DMS79 (cell line): ENCODE measurements around the gene SPHK2.
A peak's percentile ranks its signal among the peaks of the same experiment; 100 is the strongest.
"Not testable (repeated sequence)": the region's sequence is repeated elsewhere in the genome, so short reads cannot be mapped to it uniquely, and the experiment has no call there.

Source experiments
- DNase-seq: peaks from one replicate; lab custom pipeline; 2025; lab: John Stamatoyannopoulos, UW

SPHK2 gene, protein sequence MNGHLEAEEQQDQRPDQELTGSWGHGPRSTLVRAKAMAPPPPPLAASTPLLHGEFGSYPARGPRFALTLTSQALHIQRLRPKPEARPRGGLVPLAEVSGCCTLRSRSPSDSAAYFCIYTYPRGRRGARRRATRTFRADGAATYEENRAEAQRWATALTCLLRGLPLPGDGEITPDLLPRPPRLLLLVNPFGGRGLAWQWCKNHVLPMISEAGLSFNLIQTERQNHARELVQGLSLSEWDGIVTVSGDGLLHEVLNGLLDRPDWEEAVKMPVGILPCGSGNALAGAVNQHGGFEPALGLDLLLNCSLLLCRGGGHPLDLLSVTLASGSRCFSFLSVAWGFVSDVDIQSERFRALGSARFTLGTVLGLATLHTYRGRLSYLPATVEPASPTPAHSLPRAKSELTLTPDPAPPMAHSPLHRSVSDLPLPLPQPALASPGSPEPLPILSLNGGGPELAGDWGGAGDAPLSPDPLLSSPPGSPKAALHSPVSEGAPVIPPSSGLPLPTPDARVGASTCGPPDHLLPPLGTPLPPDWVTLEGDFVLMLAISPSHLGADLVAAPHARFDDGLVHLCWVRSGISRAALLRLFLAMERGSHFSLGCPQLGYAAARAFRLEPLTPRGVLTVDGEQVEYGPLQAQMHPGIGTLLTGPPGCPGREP

DNA sequence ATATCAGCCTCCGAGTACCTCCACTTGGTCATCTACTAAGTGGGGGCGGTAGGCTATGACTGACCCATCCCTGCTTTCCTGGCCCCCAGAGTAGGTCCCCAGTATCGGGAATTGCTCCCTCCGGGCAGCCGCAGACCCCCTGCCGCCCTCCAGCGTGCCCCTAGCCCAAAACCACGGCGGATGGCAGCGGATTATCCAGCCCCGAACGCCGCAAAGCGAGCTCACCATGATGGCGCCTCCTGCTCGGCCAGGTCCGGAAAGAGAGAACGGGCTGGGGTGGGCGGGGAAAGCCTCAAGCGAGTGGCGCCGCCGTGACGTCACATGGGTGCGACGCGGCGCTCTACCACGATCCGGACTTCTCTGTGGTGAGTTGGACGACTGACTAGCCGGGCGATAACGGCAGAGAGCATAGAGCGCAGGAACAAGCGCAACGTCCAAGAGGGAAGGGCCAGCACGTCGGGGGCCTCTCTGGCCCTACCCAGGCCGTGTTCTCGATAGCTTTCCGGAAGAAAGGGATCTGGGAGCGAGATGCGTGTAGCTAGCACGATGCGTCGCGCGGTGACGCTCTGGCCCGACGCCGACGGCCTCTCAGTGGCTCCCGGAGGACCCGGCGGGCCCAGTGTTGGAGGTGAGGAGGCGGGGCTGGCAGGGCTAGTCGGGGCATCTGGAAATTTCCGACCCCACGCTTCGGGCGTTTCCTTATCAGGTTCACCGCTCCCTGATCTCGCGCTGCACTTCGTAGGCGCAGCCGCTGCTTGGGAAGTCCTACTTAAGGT lies at the start of gene SPHK2, which contains the start of gene RPL18:
TSS of gene SPHK2 (plus strand) at position 591 of the 776 bp plus-strand sequence. CDS start 1,009 bp downstream, outside the sequence.
TSS of gene RPL18 (minus strand) at position 263 of the 776 bp plus-strand sequence. CDS start at position 228, 35 bp downstream.
- peak; percentile 97 for DNase-seq

DNA sequence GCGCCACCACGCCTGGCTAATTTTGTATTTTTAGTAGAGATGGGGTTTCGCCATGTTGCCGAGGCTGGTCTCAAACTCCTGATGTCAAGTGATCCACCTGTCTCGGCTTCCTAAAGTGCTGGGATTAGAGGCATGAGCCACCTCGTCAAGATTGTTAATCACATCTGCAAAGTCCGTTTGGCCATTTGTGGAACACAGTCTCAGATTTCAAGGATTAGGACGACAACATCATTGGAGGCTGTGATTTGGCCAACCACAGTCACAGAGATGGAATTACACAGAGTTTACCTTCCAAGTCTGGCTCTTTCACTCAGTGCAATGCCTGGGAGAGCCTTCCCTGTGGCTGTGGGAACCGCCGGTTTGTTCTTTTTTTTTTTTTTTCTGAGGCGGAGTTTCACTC lies 49.5 kb upstream of the SPHK2 start:
- DNase-seq: no peak

DNA sequence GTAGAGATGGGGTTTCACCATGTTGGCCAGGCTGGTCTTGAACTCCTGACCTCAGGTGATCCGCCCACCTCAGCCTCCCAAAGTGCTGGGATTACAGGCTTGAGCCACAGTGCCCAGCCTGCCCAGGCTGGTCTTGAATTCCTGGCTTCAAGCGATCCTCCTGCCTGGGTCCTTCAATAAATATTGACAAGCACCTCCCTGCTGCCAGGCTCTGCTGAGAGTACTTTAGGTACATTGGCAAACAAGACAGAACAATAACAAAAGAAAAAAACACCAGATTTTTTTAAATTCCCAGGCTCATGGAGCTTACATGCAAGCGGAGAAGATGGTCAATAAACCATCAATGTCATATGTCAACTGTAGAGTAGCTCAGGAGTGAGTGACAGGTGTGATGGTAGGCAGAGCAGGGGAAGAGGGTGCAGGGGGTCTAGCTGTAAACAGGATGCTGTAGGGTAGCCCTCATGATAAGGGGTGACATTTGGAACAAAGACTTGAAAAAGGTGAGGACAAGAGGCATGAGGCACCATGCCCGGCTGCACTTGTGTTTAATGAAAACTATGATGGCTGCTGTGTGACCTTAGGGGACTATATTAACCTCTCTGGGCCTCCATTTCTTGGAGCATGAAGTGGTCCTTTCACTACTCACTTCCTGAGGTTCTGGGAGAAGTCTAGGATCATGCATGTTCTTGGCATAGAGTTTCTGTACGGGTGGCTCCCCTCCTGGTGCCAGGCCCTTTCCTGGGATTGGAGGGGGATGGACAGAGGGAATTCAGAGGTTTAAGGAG lies 47.7 kb upstream of the SPHK2 start:
- DNase-seq: peak; percentile 8

DNA sequence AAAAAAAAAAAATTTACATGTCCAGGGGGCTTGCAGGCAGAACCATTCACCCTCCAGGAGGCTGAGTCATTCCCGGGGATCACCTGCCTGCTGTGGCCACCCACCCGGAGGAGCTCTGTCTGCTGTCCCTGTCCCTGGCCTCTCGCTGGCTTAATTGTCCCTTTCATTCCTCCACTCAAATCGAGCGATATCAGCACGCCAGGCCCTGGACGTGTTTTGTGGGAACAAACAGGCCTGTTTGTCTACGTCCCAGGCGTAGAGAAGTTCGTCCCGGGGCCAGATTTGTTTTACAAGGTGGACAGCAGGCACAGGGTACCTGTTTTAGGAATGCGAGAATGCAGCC lies 46.2 kb upstream of the SPHK2 start:
- no peak for DNase-seq

DNA sequence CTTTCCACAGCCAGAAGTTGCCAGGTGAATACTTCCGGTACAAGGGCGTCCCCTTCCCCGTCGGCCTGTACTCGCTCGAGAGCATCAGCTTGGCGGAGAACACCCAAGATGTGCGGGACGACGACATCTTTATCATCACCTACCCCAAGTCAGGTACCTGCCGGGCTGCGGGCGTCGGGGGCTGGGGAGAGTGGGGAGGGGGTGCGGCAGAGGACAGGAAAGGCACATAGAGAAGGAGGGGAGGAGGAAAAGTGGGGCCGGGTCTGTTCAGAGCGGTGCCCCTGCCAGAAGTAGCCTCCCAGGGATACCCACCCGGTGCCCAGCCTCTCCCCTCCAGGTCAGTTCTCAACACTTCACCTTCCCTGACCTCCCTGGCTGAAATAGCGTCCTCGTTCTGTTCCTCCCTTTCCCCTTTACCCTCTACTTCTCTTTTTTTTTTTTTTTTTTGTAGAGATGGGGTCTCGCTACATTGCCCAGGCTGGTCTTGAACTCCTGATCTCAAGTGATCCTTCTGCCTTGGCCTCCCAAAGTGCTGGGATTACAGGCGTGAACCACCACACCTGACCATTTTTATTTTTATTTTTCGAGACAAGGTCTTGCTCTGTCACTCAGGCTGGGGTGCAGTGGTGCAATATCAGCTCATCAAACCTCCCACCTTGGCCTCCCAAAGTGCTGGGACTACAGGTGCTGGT lies 43.2 kb upstream of the SPHK2 start:
- no peak for DNase-seq

DNA sequence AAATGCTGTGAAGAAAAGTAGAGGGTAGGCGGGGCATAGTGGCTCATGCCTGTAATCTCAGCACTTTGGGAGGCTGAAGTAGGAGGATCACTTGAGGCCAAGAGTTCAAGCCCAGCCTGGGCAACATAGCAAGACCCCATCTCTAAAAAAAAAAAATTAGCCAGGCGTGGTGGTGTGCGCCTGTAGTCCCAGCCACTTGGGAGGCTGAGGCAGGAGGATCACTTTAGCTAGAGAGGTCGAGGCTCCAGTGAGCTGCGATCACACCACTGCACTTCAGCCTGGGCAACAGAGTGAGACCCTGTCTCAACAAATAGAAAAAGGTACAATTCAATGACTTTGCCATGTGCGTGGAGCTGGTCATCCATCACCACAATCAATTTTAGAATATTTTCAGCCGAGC lies 41.4 kb upstream of the SPHK2 start:
- DNase-seq: not testable (repeated sequence)

DNA sequence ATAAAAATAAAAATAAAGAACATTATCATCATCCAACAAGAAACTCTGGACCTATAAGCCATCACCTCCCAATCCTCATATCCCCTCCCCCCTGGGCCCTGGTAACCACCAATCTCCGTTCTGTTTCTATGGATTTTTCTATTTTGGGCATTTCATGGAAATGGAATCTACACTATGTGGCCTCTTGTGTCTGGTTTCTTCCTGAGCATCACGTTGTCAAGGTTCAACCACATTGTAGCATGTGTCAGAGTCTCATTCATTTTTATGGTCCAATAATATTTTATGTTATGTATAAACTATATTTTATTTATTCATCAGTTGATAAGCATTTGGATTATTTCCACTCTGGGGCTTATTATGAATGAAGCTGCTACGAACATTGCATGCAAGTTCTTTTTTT lies 40.4 kb upstream of the SPHK2 start:
- no peak for DNase-seq

DNA sequence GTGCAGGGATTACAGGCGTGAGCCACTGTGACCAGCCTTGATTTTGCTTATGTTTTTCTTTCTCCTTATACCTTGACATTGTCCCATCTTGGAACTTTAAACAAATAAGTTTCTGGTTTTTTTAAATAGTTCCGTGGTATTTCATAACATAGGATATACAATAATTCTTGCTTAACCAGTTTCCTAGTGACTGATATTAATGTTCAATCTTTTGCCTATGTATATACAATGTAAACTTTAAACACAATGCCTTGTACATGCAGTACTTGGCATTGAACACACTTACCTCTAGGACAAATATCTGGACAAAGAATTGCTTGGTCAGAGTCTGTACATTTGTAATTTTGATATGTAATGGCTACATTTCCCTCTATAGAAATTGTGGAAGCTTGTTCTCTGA lies 37.1 kb upstream of the SPHK2 start:
- DNase-seq: no peak

DNA sequence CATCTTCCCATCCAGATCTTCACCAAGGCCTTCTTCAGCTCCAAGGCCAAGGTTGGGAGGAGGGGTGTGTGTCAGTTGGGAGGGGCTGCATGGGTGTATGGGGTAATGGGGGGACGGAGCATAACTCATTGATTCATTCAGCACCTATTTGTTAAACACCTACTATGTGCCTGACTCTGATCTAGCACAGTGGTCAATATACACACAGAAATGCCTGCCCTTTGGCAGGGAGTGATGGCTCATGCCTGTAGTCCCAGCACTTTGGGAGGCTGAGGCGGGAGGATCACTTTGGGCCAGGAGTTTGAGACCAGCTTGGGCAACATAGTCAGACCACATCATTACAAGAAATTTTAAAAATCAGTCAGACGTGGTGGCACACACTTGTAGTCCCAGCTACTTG lies 31.9 kb upstream of the SPHK2 start:
- no peak for DNase-seq

DNA sequence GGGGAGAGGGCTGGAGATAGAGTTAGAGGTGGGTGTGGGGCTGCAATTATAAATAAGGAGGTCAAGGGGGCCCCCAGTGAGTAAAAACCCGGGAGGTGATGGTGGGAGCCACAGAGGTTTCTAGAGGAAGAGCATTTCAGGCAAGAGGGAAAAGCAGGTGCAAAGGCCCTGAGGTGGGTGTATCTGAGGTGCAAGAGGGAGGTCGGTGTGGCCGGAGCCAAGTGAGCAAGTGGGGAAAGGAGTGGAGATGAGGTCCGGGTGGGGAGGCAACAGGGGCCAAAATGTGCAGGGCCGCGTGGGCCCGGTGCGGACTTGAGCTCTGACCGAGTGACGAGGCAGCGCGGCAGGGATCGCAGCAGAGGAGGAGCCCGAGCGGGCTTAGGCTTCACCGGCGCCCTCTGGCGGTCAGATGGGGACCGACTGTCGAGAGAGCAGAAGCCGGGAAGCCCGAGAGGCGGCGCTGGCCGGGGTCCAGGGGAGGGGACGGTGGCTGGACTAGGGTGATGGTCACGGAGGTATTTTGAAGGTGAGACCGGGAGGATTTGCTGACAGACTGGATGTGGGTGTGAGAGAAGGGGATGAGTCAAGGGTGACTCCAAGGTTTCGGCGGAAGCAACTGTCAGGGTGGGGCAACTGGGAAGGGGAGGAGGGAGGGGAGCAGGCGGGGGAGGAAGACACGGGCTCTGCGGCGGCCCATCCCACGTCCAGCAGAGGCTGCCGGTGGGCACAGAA lies 30.5 kb upstream of the SPHK2 start:
- DNase-seq: peak; percentile 37

DNA sequence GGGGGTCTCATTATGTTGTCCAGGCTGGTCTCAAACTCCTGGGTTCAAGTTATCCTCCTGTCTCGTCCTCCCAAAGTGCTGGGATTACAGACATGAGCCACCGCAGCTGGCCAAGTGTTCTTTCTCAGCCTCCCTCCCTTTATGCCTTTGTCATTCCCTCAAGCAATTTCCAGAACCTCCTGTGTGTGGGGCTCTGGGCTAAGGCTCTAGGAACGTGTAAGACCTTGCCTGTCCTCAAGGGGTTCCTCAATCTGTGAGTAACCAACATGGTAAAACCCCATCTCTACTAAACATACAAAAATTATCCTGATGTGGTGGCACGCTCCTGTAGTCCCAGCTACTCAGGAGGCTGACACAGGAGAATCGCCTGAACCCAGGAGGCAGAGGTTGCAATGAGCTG lies 28.3 kb upstream of the SPHK2 start:
- DNase-seq: no peak

DNA sequence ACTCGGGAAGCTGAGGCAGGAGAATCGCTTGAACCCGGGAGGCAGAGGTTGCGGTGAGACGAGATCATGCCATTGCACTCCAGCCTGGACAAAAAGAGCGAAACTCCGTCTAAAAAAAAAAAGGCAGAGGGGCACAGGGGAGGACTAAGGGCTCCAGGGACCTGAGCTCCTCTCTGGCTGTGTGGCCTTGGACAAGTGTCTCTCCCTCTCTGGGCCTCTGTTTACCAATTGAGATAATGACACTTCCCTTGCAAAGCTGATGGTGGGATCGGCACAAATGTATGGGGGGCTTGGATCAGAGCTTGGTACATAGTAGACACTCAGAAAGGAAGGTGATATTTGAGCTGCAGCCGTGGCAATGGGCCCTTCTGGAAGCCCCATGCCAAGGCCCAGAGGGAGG lies 24.1 kb upstream of the SPHK2 start:
- no peak for DNase-seq

DNA sequence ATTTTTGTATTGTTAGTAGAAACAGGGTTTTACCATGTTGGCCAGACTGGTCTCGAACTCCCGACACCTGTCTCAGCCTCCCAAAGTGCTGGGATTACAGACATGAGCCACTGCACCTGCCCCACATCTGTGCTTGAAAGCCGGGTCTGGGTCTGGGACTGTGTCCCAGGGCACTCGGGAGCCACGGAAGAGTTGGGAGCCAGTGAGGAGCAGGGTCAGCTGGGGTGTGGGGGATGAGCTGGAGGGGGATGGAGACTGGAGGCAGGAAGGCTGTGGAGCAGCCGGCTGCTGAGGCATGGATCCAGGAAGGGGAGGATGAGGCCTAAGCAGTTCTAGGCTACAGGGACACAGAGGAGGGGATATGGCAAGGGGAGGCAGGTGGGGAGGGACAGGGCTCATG lies 23.5 kb upstream of the SPHK2 start:
- DNase-seq: no peak

DNA sequence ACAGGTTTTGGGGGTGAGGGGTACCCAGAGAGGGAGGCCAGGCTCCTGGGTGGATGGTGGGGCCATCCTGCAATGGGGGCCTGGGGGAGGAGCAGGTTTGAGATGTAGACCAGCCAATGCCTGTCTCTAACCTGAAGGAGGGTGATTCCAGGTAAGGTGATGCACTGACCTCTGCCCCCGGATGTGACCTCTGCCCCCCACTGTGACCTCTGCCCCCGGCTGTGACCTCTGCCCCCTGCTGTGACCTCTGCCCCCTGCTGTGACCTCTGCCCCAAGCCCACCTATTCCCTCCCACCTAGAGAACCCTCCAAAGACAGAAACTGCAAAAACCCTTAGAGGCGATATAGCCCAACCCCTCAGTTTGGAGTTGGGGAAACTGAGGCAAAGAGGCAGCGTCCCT lies 23.1 kb upstream of the SPHK2 start:
- no peak for DNase-seq

DNA sequence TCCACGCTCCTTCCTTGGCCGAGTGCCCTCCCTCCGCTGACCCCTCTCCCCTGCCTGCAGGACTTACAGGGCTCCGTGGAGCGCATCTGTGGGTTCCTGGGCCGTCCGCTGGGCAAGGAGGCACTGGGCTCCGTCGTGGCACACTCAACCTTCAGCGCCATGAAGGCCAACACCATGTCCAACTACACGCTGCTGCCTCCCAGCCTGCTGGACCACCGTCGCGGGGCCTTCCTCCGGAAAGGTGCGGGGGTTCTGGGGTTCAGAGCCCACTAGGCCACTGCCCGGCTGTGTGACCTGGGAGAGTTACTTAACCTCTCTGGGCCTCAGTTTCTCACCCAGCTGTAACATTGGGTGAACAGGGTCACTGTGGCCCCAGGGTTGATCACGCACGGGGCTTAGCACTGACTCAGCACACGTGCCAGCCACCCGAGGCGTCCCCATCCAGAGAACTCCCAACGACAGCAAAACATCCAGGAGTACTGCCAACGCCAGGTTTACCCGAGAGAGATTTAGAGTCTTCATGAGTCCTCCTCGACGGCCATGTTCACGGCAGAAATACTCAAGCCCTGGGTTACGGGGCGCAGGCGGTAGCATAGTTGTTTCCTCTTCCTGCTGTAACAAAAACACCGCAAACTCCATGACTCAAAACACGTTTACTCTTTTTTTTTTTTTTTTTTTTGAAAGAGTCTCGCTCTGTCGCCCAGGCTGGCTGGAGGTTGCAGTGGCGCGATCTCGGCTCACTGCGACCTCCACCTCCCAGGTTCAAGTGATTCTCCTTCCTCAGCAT lies 22.4 kb upstream of the SPHK2 start:
- DNase-seq: no peak

DNA sequence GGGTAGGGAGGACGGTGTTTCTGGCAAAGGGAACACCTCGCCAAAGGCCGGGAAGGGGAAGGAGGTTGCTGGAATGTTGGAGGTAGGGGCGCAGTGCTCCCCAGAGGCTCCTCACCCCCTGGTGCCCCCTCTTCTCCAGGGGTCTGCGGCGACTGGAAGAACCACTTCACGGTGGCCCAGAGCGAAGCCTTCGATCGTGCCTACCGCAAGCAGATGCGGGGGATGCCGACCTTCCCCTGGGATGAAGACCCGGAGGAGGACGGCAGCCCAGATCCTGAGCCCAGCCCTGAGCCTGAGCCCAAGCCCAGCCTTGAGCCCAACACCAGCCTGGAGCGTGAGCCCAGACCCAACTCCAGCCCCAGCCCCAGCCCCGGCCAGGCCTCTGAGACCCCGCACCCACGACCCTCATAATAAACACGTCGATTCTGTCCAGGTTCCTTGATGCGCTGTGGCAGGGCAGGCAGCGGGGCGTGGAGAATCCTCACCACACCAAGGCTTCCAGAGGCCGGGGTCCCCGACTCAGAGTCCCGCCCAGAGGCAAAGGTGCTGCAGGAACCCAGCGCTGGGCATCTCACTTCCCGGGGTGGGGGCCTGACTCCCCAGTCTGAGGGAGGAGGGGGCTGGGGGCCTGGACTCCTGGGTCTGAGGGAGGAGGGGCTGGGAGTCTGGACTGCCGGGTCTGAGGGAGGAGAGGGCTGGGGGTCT lies 20.2 kb upstream of the SPHK2 start:
- no peak for DNase-seq

DNA sequence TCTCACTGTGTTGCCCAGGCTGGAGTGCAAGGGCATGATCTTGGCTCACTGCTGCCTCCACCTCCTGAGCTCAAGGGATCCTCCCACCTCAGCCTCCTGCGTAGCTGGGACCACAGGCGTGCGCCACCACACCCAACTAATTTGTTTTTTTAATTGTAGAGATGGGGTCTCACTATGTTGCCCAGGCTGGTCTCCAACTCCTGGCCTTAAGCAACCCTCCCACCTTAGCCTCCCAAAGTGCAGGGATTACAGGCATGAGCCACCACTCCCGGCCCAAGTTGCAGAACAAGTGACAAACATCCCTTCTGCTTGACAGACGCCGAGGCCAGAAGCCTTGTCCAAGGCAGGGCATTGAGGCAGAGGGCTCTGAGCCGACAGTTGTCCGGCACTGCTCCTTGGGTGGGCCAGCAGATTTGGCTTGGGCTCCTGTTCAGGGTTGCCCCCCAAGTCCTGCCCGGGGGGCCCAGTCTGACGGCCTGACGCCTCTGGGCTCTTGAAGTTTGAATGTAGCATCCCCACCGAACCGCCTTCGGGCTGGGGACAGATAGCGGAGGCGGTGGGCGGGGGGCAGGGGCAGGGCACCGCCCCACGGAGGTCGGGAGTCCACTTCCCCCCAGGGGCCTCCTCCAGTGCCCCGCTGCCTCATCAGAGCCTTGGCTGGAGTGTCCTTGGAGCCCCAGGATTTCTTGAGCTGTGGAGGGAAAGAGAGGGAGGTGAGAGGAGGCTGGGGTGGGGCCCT lies 18.5 kb upstream of the SPHK2 start:
- DNase-seq: no peak

DNA sequence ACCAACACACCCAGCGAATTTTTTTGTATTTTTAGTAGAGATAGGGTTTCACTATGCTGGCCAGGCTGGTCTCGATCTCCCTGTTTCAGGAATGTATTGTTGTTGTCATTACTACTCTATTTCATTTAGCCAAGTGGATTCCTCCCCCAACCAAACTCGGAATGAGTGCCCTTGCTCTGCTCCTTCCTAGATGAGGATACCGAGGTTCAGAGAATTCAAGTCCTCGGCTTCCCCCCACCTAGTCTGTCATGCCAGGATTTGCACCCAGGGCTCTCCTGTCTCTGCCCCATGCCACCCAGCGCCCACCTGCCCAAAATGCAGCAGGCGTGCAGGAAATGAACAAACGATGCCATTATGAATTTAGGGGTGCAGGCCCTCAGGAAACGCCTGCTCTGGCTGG lies 16.3 kb upstream of the SPHK2 start:
- DNase-seq: no peak

DNA sequence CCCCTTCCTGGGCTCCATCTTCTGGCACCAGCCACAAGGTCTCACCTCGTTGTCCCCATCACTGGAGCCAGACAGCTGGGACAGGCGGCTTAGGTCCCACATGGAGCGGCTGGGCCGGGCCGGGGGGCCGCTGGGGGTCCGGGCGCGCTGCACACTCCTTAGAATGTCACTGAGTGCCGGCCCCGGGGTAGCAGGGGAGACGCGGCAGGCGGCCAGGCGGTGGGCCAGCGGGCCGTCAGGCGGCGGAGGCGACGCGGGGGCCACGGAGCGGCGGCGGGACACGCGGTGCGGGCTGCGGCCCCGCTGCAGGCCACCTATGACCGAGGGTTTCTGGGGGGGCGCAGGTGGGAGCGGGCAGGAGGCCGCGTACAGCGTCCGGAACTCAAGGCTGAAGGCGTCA lies 15.9 kb upstream of the SPHK2 start:
- no peak for DNase-seq
